SW 1271 (cell line): ENCODE measurements around the gene TWIST1.

ENCODE experiments used
- DNase-seq, 2 experiments: peaks; one replicate each; lab custom pipeline; 2025; lab: John Stamatoyannopoulos, UW

Gene TWIST1

GRCh38 chr7:19095353-19095860 lies 22.0 kb downstream of the TWIST1 start:
- DNase-seq, result no peak

GRCh38 chr7:19094598-19095352 lies 22.7 kb downstream of the TWIST1 start:
- DNase-seq, result no peak

GRCh38 chr7:19094138-19094537 lies 23.3 kb downstream of the TWIST1 start:
- DNase-seq, result no peak

DNA sequence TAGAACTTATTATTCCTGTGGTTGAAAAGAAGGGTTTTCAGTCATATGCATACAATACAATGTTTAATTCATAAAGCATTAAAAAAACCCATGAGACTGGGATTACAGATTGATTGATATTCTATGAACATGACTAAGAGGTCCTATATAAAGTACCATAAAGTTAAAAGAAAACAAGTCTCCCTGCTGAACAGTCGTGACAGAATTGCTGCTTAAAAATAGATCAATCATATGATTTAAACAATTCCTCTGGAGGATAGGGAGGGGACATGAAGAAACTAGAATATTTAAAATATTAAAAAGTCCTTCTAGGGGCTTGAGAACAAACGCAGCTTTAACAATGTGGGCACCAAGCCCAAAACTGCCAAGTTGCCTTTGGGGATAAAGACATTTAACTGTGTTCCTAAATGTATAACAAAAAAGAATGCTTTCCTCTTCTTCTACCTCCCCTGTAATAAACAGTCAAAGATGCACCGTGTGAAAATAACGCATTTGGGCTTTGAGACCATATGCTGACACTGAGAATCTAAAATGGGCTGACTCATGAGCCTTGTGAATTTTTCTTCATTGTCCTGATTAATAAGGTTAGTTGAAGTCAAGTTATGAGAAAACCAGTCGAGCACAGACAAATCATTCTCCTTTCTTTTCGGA lies 25.8 kb downstream of the TWIST1 start:
- DNase-seq, result no peak

GRCh38 chr7:19090526-19090925 lies 26.9 kb downstream of the TWIST1 start:
- no peak for DNase-seq

GRCh38 chr7:19089797-19090196 lies 27.6 kb downstream of the TWIST1 start:
- DNase-seq, result no peak

GRCh38 chr7:19089378-19089777 lies 28.1 kb downstream of the TWIST1 start:
- DNase-seq, result no peak

DNA sequence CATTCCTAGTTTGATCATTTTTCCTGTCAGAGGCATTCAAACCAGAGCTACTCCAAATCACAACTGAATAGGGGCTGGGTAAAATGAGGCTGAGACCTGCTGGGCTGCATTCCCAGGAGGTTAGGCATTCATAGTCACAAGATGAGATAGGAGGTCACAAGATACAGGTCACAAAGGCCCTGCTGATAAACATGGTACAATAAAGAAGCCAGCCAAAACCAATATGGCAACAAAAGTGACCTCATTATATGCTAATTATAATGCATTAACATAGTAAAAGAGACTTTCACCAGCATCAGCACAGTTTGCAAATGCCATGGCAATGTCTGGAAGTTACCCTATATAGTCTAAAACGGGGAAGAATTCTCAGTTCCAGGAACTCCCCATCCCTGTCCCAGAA lies 37.3 kb downstream of the TWIST1 start:
- no peak for DNase-seq

- peak in 1 of 2 experiments; percentile 40 for DNase-seq
Observed at GRCh38 chr7:19079066-19079465, 38.4 kb downstream of the TWIST1 start.

DNA sequence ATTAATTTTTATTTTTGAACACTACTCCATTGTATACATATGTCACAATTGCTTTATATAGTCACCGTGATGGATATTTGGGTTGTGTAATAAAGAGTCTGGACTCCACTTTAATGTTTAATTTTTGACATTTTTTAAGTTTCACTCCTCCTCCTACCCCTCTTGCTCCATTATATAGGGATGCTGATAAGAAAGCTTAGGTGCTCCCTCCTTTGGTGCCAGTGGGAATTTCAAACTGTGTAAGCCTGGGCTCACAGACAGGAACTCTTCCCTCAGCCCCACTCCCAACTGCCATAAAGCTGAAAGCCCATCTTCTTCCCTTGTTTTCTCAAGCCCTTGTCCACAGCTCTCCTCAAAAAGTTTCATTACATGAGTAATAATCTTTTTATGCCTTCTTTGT lies 47.6 kb downstream of the TWIST1 start:
- DNase-seq, result no peak

DNA sequence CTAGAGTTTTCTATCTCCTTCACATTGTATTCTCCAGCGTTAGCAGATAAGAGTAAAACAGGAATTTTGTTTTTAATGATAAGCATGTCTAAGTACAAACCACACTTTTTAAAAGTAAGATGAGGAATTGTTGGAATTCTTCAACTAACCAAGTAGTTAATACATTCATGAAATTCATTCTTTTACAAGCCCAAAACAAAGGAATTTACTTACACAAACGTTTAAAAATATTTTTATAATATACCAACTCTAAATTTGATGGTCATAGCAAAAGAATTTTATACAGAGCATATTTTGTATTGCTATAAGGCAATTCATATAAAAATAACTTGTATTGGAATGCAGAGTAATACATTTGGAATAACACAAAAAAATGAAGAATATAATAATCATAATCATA lies 51.3 kb downstream of the TWIST1 start:
- no peak for DNase-seq
